Upper lobe of left lung (tissue), 6 donors: ENCODE data around the gene CD1B. TPM values are rescaled to one million over a fixed set of nuclear protein-coding genes. Genes with fewer than 3 reads are reported as not detected.
A peak's percentile ranks its signal among the peaks of the same experiment; 100 is the strongest.
"Not testable (repeated sequence)": the region's sequence is repeated elsewhere in the genome, so short reads cannot be mapped to it uniquely, and the experiment has no call there.

Experiments used
- ATAC-seq, 2 donors: fragments of 200-7000 bp; cut with Tn5 transposase; one replicate each; pipeline ENCODE4 v1.9.1; 2022; ENCODE audit warnings: mild to moderate bottlenecking in 2 of 2, moderate library complexity in 2 of 2; ENCODE audit not compliant: low FRiP score in 2 of 2
- DNase-seq, 2 donors: peaks; one replicate each; pipeline ENCODE4 v3.0.0-alpha.2; 2019 to 2020
- H3K27ac ChIP-seq, 4 donors: fragments of 200-600 bp; sonication (generic); one replicate each; pipeline ENCODE4 v1.5.1; 2016 to 2019
- H3K27me3 ChIP-seq, 4 donors: fragments of 200-600 bp; sonication (generic); one replicate each; pipeline ENCODE4 v1.5.1; 2017 to 2019
- H3K36me3 ChIP-seq, 4 donors: fragments of 200-600 bp; sonication (generic); one replicate each; pipeline ENCODE4 v1.5.1; 2016 to 2019
- H3K4me1 ChIP-seq, 4 donors: fragments of 200-600 bp; sonication (generic); one replicate each; pipeline ENCODE4 v1.5.1; 2018 to 2019
- H3K4me3 ChIP-seq, 4 donors: fragments of 200-600 bp; sonication (generic); one replicate each; pipeline ENCODE4 v1.5.1; 2017 to 2019; ENCODE audit warnings: mild to moderate bottlenecking in 2 of 4, moderate library complexity in 1 of 4
- H3K9me3 ChIP-seq, 4 donors: fragments of 200-600 bp; sonication (generic); one replicate each; pipeline ENCODE4 v1.5.1; 2018 to 2019
- CTCF ChIP-seq, 6 experiments: fragments of 450-650 bp in 4 of 6; fragments of 200-600 bp in 2 of 6; sonication (generic) in 2 of 6; IDR thresholded peaks; one replicate each; pipeline ENCODE4 v1.5.1; 2016 to 2019; ENCODE audit warnings: antibody characterized with exemption in 6 of 6
- EP300 ChIP-seq, 4 donors: sonication (generic); formaldehyde crosslinking; IDR thresholded peaks; one replicate each; pipeline ENCODE4 v1.5.1; 2017; ENCODE audit warnings: antibody characterized with exemption in 4 of 4, control low read depth in 2 of 4
- POLR2A ChIP-seq, 4 donors: fragments of 450-650 bp; IDR thresholded peaks; one replicate each; pipeline ENCODE4 v1.5.1; 2016 to 2017; ENCODE audit warnings: antibody characterized with exemption in 4 of 4, mild to moderate bottlenecking in 2 of 4
- POLR2AphosphoS5 ChIP-seq, 2 donors: sonication (generic); formaldehyde crosslinking; IDR thresholded peaks; one replicate each; pipeline ENCODE4 v1.5.1; 2017; ENCODE audit warnings: antibody characterized with exemption in 2 of 2
- WGBS, 2 donors: methylation state at CpG; one replicate each; pipeline ENCODE4 v1.1.5; 2017 to 2018; 5-methylcytosine and 5-hydroxymethylcytosine counted together
- total RNA-seq, 6 donors: library from RNA; depleted of rRNA in 4 of 6; stranded (reverse); fragments of >200 nt in 4 of 6; gene quantifications; one replicate each; pipeline versions ENCODE4 v1.1.0 to v1.2.1, GENCODE V29; 2016 to 2021
- donor health status: DM: no; HTN: no; CAD: no; lungs with moderate emphysema.
- donor health status: DM: no; HTN: yes; CAD: no; lungs with severe emphysema.

CD1B gene
- total RNA-seq, 6 donors from 2014 or later, result 0.17 to 0.26 TPM; not detected in 4

- DNase-seq (no peak), ATAC-seq (peak in 1 of 2 donors; percentile 59)
- H3K4me3 ChIP-seq, result no peak overlapping the region
- H3K27ac ChIP-seq, result no peak overlapping the region
- H3K4me1 ChIP-seq, result no peaks in the 10 kb centered on the region
- TF ChIP-seq CTCF (IDR thresholded peaks at IDR 0.05) (no peak), POLR2AphosphoS5 (IDR thresholded peaks at IDR 0.05) (no peak), POLR2A (IDR thresholded peaks at IDR 0.05) (no peak)
- H3K36me3 ChIP-seq, result no peaks in the 10 kb centered on the region
- no peaks in the 10 kb centered on the region for H3K9me3 ChIP-seq
- no peaks in the 10 kb centered on the region for H3K27me3 ChIP-seq
- WGBS, 2 donors, result 59 to 64% methylated on average over 2 of the region's 2 CpGs
Observed at GRCh38 chr1:158354255-158354654, 22.9 kb upstream of the CD1B start.

GRCh38 chr1:158353303-158354075 is 22.2 kb upstream of the CD1B start, which contains the start of gene CD1E:
CD1E (plus strand) TSS chr1:158353894; CDS start chr1:158353989, 95 bp downstream.
- Histone ChIP-seq H3K4me3 (no peak within 1 kb of the TSS), H3K27ac (no peak within 1 kb of the TSS), H3K27me3 (no peaks in the 10 kb centered on the region), H3K4me1 (no peaks in the 10 kb centered on the region), H3K36me3 (no peaks in the 10 kb centered on the region), H3K9me3 (no peaks in the 10 kb centered on the region)
- DNase-seq (no peak), ATAC-seq (peak; percentile 26 to 51)
- TF ChIP-seq POLR2A (IDR thresholded peaks at IDR 0.05), result no peak
- no peak for TF ChIP-seq EP300 (IDR thresholded peaks at IDR 0.05)
- no peak for TF ChIP-seq POLR2AphosphoS5 (IDR thresholded peaks at IDR 0.05)
- no peak for TF ChIP-seq CTCF (IDR thresholded peaks at IDR 0.05)
- 47 to 53% methylated on average over 6 of the region's 6 CpGs for WGBS, 2 donors

- H3K4me3 ChIP-seq, H3K27me3 ChIP-seq, H3K27ac ChIP-seq, ATAC-seq, H3K4me1 ChIP-seq, H3K9me3 ChIP-seq, H3K36me3 ChIP-seq: not testable (repeated sequence)
- peak in 1 of 2 donors; percentile 74 for DNase-seq
- WGBS, 2 donors, result 97% methylated on average over 18 of the region's 24 CpGs; no CpG with 5 or more reads in 1 of the 2 donors
Observed at GRCh38 chr1:158348946-158349345, 17.6 kb upstream of the CD1B start.

- not testable (repeated sequence) for H3K4me1 ChIP-seq, H3K27me3 ChIP-seq, H3K27ac ChIP-seq, H3K36me3 ChIP-seq, H3K9me3 ChIP-seq, ATAC-seq, H3K4me3 ChIP-seq
- WGBS, 2 donors, result 65 to 70% methylated on average over 7 of the region's 7 CpGs
- peak in 1 of 2 donors; percentile 15 for DNase-seq
Observed at GRCh38 chr1:158336413-158336812, 5.1 kb upstream of the CD1B start.

- ATAC-seq (no peak), DNase-seq (no peak)
- Histone ChIP-seq H3K27ac (no peak overlapping the region), H3K9me3 (no peaks in the 10 kb centered on the region), H3K27me3 (no peaks in the 10 kb centered on the region), H3K4me1 (no peaks in the 10 kb centered on the region), H3K36me3 (no peaks in the 10 kb centered on the region), H3K4me3 (no peak overlapping the region)
- no peak for TF ChIP-seq EP300 (IDR thresholded peaks at IDR 0.05)
- TF ChIP-seq POLR2AphosphoS5 (IDR thresholded peaks at IDR 0.05), result no peak
- no peak for TF ChIP-seq POLR2A (IDR thresholded peaks at IDR 0.05)
- TF ChIP-seq CTCF (IDR thresholded peaks at IDR 0.05), result no peak
Observed at GRCh38 chr1:158335213-158335532, 3.8 kb upstream of the CD1B start.

- DNase-seq (no peak), ATAC-seq (no peak)
- TF ChIP-seq EP300 (IDR thresholded peaks at IDR 0.05) (no peak), POLR2AphosphoS5 (IDR thresholded peaks at IDR 0.05) (no peak), POLR2A (IDR thresholded peaks at IDR 0.05) (no peak), CTCF (IDR thresholded peaks at IDR 0.05) (no peak)
- no peak overlapping the region for H3K27ac ChIP-seq
- no peaks in the 10 kb centered on the region for H3K9me3 ChIP-seq
- H3K4me1 ChIP-seq, result no peaks in the 10 kb centered on the region
- H3K36me3 ChIP-seq, result no peaks in the 10 kb centered on the region
- WGBS, 2 donors, result 43 to 62% methylated on average over 2 of the region's 2 CpGs
- no peaks in the 10 kb centered on the region for H3K27me3 ChIP-seq
- no peak overlapping the region for H3K4me3 ChIP-seq
Observed at GRCh38 chr1:158334526-158335212, 3.3 kb upstream of the CD1B start.
